A673 (cell line): ENCODE results near the gene CFAP61. TPM values are rescaled to one million over a fixed set of nuclear protein-coding genes. Genes with fewer than 3 reads are reported as not detected.

Experiments used
- BruUV-seq: library from RNA; stranded (reverse); fragments of 400-500 nt; replicated peaks from 2 replicates; lab custom pipeline; 2021; lab: Mats Ljungman, UMichigan
- CTCF ChIA-PET: fragments of 300-600 bp; sonication (Branson Sonifier 250); formaldehyde crosslinking; loops from one replicate; lab custom pipeline; 2022; ENCODE audit warnings: antibody characterized with exemption; lab: Charles Lee
- POLR2A ChIA-PET: fragments of 300-600 bp; sonication (Branson Sonifier 250); formaldehyde crosslinking; loops from one replicate; lab custom pipeline; 2022; ENCODE audit warnings: antibody characterized with exemption; ENCODE audit not compliant: low non-redundant PET; lab: Charles Lee
- DNase-seq: peaks from one replicate; pipeline ENCODE4 v3.0.0-alpha.2; 2015; ENCODE audit warnings: low spot score
- H3K27ac ChIP-seq: fragments of 200-600 bp; sonication (generic); 2 replicates; pipeline ENCODE4 v1.5.1; 2016; ENCODE audit warnings: mixed run types, low read depth, mild to moderate bottlenecking, mixed read lengths, antibody characterized with exemption, low read length; ENCODE audit not compliant: poor library complexity, severe bottlenecking
- H3K27me3 ChIP-seq: fragments of 200-600 bp; sonication (generic); replicated peaks from 2 replicates; pipeline ENCODE4 v1.6.1; 2017; ENCODE audit warnings: mixed run types, low read depth, mild to moderate bottlenecking, mixed read lengths, antibody characterized with exemption, low read length; ENCODE audit not compliant: insufficient read depth, poor library complexity
- H3K36me3 ChIP-seq: fragments of 200-600 bp; sonication (generic); 2 replicates; pipeline ENCODE4 v1.6.1; 2016; ENCODE audit warnings: mixed run types, mild to moderate bottlenecking, mixed read lengths, antibody characterized with exemption, low read length; ENCODE audit not compliant: insufficient read depth, poor library complexity, severe bottlenecking
- H3K4me1 ChIP-seq: fragments of 200-600 bp; sonication (generic); 2 replicates; pipeline ENCODE4 v1.6.1; 2017; ENCODE audit warnings: mixed run types, mild to moderate bottlenecking, mixed read lengths, antibody characterized with exemption, low read length; ENCODE audit not compliant: insufficient read depth, poor library complexity, severe bottlenecking
- H3K4me3 ChIP-seq: fragments of 200-600 bp; sonication (generic); 2 replicates; pipeline ENCODE4 v1.5.1; 2016; ENCODE audit warnings: low read depth, mixed run types, mild to moderate bottlenecking, mixed read lengths, low read length; ENCODE audit not compliant: poor library complexity, severe bottlenecking
- H3K9me3 ChIP-seq: fragments of 200-600 bp; sonication (generic); 2 replicates; pipeline ENCODE4 v1.6.1; 2016; ENCODE audit warnings: mixed run types, low read depth, mild to moderate bottlenecking, mixed read lengths, antibody characterized with exemption, low read length; ENCODE audit not compliant: poor library complexity, severe bottlenecking
- CTCF ChIP-seq: fragments of 300-800, 200-600 bp; sonication (generic); conservative IDR thresholded peaks from 2 replicates; pipeline ENCODE4 v1.5.1; 2017; ENCODE audit warnings: low read depth, mild to moderate bottlenecking, antibody characterized with exemption, low read length, moderate library complexity, mixed read lengths
- EZH2 ChIP-seq: fragments of 200-600 bp; sonication (generic); IDR thresholded peaks from 2 replicates; pipeline ENCODE4 v1.6.1; 2017; ENCODE audit warnings: borderline replicate concordance, low read depth, mild to moderate bottlenecking, mixed read lengths, antibody characterized with exemption, low read length; ENCODE audit not compliant: poor library complexity, severe bottlenecking
- intact Hi-C: fragments of 100-400 bp; cut with micrococcal nuclease; formaldehyde crosslinking; loops from one replicate; pipeline ENCODE4 v1.10.0; 2022; ENCODE audit not compliant: unreplicated experiment
- total RNA-seq: library from RNA; stranded (reverse); gene quantifications from 2 replicates; pipeline ENCODE4 v1.2.3, GENCODE V29; 2021

CFAP61 gene
- total RNA-seq, 1 experiment from 2014 or later: not detected

GRCh38 chr20:20297181-20297580 lies 244.8 kb downstream of the CFAP61 start:
- BruUV-seq: no TSS peak
- H3K36me3 ChIP-seq: no peaks in the 10 kb centered on the region
- no peak for DNase-seq
- ChIA-PET CTCF (no interaction called here), POLR2A (no interaction called here)
- intact Hi-C loops: no loop called here
- H3K4me3 ChIP-seq: no peak overlapping the region
- no peak for TF ChIP-seq EZH2
- TF ChIP-seq CTCF: no peak
- peaks cover 13% of the 10 kb centered on the region for H3K27me3 ChIP-seq
- H3K27ac ChIP-seq: no peak overlapping the region
- H3K4me1 ChIP-seq: no peaks in the 10 kb centered on the region
- H3K9me3 ChIP-seq: no peaks in the 10 kb centered on the region

DNA sequence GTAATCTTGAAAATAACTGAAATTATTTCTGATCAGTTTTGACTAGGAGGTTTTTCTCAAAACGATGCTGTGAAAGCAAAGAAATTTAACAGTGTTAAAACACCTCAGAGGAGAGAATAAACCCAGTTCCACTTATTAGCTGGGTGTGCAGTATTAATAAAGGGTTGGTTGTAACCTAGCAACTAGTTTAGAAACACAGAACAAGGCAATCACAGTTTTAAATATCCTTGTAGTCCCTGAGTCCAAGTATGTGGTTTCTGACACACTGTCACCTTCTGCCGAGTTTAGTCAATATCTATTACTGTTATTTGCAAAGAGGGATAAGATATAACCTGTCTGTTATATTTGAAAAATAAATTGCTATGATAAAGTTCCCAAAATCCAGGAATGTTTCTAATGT lies 245.4 kb downstream of the CFAP61 start:
- TF ChIP-seq CTCF (no peak), EZH2 (no peak)
- H3K9me3 ChIP-seq: no peaks in the 10 kb centered on the region
- no peak for DNase-seq
- no peak overlapping the region for H3K4me3 ChIP-seq
- intact Hi-C loops: no loop called here
- H3K36me3 ChIP-seq: no peaks in the 10 kb centered on the region
- H3K27me3 ChIP-seq: peaks cover 13% of the 10 kb centered on the region
- ChIA-PET POLR2A (no interaction called here), CTCF (no interaction called here)
- no peak overlapping the region for H3K27ac ChIP-seq
- H3K4me1 ChIP-seq: no peaks in the 10 kb centered on the region
- no TSS peak for BruUV-seq

- H3K4me1 ChIP-seq: no peaks in the 10 kb centered on the region
- H3K4me3 ChIP-seq: no peak overlapping the region
- no peaks in the 10 kb centered on the region for H3K36me3 ChIP-seq
- no TSS peak for BruUV-seq
- intact Hi-C loops: no loop called here
- ChIA-PET CTCF (no interaction called here), POLR2A (no interaction called here)
- TF ChIP-seq CTCF: no peak
- TF ChIP-seq EZH2: no peak
- H3K9me3 ChIP-seq: no peaks in the 10 kb centered on the region
- DNase-seq: no peak
- H3K27ac ChIP-seq: no peak overlapping the region
- H3K27me3 ChIP-seq: peaks cover 13% of the 10 kb centered on the region
Measured at GRCh38 chr20:20299904-20300303, 247.6 kb downstream of the CFAP61 start.
